KBM-7 (cell line): Measurements from ENCODE around the gene SDCCAG8.
"Not testable (repeated sequence)": the region's sequence is repeated elsewhere in the genome, so short reads cannot be mapped to it uniquely, and the experiment has no call there.

Experiments used
- DNase-seq: peaks from one replicate; pipeline ENCODE4 v3.0.0-alpha.2; 2015
- in situ Hi-C: fragments of 300-500 bp; cut with MboI; formaldehyde crosslinking; loops from 2 replicates; pipeline ENCODE4 v1.14.3; 2020; ENCODE audit warnings: low sequenced_read_pairs, low pct_unique_long_range_greater_than_20kb, mixed read lengths

The SDCCAG8 gene

DNA sequence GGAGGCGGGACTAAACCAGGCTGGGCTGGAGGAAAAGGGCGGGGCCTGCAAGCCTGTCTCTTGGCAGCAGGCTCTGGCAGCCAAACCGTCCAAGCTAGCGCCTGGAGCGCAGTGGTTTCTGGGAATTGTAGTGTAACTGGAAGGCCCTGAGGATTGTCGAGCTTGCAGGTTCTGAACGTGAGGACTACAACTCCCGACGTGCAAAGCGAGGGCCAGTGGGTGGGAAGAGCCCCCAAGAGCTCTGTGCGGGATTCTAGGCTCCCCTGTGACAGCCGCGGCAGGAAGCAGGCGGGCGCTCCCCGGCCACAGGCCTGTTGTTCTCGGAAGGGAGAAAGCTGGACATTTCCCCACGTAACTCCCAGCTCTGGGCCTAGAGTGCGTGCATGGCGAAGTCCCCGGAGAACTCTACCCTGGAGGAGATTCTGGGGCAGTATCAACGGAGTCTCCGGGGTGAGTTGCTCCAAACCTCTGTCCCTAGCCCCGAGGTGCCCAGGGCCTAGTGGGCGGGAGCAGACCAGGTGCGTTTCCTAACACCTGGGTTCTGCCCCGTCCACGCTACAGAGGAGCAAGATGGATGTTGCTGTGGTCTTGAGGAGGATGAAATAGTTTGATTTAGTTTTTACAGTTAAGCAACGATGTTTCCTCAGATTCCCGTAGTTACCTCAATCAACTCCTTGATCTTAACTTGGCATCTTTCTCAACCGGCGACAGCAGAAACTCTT lies at the start of gene SDCCAG8:
SDCCAG8 (plus strand) TSS at position 251 of the 722 bp plus-strand sequence; CDS start at position 384, 133 bp downstream.
- DNase-seq: peak; percentile 100
- in situ Hi-C loops: no loop called here

- DNase-seq, in situ Hi-C loops: not testable (repeated sequence)
These were observed 43.9 kb upstream of the SDCCAG8 start for GRCh38 chr1:243211984-243212383.

DNA sequence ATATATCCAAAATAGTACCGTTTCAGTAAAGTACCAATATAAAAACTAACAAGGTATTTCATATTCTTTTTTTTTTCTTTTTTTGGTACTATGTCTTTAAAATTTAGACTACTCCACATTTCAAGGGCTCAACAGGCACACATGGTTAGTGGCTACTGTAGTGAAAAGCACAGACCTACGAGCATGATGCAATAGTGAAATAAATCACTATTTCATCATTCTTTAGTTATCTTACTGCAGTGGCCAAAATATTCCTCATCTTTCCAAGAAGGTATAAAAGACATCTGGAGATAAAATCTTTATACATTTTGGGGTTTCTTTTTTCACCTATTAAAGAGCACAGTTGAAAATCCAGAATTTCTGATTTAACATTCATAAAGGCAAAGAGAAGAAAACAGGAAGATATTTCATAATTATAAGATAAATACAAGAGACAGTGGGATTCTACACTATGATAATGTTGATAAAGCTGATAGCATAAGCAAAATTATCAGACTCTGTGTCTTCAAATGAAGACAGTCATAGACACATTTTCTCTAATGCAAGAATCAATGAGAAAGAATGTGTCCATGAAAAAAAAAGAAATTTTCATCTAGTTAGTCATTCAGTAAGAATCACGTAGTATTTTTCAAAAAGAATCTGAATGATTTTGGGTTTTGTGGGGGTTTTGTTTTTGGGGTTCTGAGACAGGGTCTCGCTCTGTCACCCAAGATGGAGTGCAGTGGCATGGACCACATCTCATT lies 42.6 kb upstream of the SDCCAG8 start:
- in situ Hi-C loops: no loop called here
- no peak for DNase-seq

GRCh38 chr1:243215276-243215875 lies 40.5 kb upstream of the SDCCAG8 start:
- DNase-seq, in situ Hi-C loops: not testable (repeated sequence)

DNA sequence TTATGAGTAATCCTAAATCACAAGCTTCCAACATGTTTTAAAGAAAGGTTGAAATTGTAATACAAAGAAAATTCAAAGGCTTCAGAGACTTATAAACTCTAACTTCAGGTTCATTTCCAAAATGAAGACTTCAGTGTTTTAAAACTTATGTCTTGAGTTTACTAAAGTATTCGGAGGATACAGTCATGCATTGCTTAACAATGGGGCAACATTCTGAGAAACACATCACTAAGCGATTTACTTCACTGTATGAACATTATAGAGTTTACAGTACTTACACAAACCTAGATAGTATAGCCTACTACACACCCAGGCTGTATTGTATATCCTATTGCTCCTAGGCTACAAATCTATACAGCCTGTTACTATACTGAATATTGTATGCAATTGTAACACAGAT lies 39.1 kb upstream of the SDCCAG8 start:
- no peak for DNase-seq
- in situ Hi-C loops: no loop called here

DNA sequence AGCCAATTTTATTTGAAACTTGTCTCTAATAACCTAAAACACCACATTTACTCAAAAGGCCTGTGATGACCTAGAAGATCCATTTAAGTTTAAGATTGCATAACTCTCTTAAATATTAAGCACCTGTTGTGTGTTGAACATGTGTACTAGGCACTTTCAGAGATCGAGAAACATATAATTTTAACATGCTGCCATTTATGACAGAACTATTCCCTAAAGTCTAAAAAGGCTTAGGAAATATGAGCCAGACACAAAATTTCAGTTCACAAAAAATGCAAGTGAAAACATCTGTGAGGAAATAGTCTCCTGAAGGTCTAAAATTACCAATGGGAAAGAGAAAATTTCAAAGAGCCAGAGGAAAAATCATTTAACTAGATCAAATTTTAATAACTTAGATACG lies 38.5 kb upstream of the SDCCAG8 start:
- DNase-seq: no peak
- in situ Hi-C loops: no loop called here

GRCh38 chr1:243218059-243218458 lies 37.8 kb upstream of the SDCCAG8 start:
- in situ Hi-C loops: no loop called here
- no peak for DNase-seq

- no peak for DNase-seq
- in situ Hi-C loops: no loop called here
These were observed 28.2 kb upstream of the SDCCAG8 start for GRCh38 chr1:243227622-243228021.

DNA sequence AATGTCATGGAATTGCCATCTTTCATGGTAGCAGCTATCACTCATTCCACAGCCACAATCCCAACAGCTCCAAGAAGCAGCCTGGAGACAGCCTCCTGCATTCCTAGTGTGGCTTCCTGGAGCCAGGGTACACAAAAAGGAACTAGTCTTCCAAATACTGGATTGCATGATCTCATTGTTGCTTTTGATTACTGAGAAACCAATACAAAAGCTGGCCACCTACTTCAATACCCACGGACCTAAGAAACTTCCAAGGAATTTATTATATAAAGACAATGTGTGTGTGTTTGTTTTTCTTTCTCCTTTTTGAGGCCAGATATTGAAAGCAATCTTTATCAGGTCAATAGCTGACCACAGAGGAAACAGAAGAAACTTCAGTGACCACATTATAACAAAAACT lies 26.3 kb upstream of the SDCCAG8 start:
- no peak for DNase-seq
- in situ Hi-C loops: no loop called here

DNA sequence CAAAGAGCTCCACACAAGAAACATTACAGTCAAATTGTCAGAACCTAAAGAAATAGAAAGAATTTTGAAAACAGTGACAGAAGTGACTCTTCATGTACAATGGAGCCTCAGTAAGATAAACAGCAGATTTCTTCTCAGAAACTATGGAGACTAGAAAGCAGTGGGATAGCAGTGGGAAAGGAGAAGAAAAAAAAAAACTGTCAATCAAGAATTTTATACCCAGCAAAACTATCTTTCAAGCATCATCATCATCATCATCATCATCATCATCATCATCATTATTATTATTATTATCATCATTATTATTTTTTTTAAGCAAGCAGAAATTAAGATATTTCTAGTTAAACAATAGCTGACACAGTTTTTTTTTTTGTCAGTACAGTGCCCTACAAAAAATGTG lies 24.9 kb upstream of the SDCCAG8 start:
- DNase-seq: peak; percentile 44

GRCh38 chr1:243233908-243234307 lies 21.9 kb upstream of the SDCCAG8 start:
- DNase-seq: no peak
- in situ Hi-C loops: no loop called here

More for the DNA sequence above, 24.9 kb upstream of the SDCCAG8 start:
- in situ Hi-C loops: no loop called here

DNA sequence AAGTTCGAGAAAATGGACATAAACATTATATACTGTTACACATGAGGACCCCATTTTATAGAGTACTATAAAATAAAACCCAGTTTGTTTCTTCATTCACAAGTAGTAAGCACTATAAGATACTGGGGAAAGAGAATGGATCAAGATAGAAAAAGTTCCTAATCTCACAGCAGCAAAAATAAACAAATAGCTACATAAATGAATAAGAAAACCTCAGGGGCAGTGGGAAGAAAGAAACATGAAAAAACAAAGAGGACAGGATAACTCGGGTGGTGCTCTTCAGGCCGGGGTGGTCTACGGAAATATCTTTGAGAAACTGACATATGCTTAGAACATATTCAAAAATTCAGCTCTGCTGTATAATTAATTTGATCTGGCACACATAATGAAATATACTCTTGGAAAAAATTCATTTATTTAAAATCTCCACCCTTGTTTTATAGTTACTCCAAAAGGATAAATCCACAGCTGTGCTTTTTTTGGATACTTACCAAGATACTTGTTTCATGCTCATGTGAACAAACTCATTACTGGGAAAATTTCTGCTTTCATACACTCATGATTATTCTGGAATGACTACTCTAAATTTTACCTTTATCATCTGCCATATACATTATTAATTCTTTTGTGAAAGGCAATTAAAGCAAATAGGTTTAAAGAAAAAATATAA lies 20.7 kb upstream of the SDCCAG8 start:
- DNase-seq: no peak
- in situ Hi-C loops: no loop called here

GRCh38 chr1:243236604-243237252 lies 19.1 kb upstream of the SDCCAG8 start:
- in situ Hi-C loops: no loop called here
- DNase-seq: no peak

GRCh38 chr1:243244432-243244841 lies 11.4 kb upstream of the SDCCAG8 start:
- in situ Hi-C loops: no loop called here
- DNase-seq: no peak

DNA sequence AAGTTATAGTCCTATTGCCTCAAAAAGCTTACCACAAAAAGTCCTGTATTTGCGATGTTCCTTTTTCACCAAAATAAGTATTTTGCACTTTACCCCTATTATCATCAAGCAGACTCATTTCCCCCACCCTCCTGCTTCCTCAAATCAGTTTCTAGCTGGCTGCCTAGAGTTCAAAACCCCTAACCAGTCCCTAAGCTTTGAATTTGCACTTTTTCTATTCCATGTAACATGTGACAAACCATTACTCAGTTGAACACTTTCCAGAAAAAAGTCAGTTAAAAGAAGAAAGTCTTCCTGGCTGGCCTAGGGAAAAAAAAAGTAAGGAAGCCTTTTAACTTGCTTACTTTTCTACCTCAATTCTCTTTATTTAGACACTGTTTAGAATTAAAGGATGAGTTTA lies 8.9 kb upstream of the SDCCAG8 start:
- peak; percentile 56 for DNase-seq
- in situ Hi-C loops: no loop called here

DNA sequence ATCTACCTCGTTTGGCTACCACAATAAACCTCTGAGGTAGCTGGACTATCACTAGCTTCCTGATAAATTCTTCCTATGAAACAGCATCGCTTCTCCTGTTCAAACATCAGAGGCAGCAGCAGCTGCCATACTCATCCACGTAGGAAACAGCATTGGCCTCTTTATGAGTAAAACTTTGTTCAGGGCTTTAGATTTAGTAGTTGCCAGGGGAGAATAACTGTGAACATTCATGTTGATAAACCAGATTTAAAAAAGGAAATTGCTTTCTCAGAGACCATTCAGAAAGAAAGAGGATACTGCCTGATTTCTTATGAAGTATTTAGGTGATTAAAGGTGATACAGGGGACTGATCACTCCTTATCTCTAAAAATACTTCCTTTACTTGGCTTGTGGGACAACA lies 7.9 kb upstream of the SDCCAG8 start:
- in situ Hi-C loops: no loop called here
- DNase-seq: no peak

DNA sequence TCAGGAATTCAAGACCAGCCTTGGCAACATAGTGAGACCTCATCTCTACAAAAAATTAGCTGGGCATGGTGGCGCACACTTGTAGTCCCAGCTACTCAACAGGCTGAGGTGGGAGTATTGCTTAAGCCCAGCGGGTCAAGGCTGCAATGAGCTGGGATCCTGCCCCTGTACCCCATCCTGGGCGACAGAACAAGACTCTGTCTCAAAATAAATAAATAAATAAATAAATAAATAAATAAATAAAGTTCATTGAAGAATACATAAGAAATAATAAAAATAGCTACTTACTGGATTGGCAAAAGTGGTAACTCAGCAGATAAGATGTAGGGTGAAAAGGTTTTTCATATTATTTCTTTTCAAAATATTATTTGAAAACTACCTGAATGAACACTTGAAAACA lies 6.6 kb upstream of the SDCCAG8 start:
- DNase-seq: no peak
- in situ Hi-C loops: no loop called here

- in situ Hi-C loops: no loop called here
- DNase-seq: no peak
These were observed 5.7 kb upstream of the SDCCAG8 start for GRCh38 chr1:243250102-243250501.

GRCh38 chr1:243251539-243251938 lies 4.3 kb upstream of the SDCCAG8 start:
- in situ Hi-C loops: no loop called here
- DNase-seq: no peak
